Skeletal muscle satellite cell (primary cell): ENCODE results near the gene DYNC1I1.

Experiments used
- H3K27me3 ChIP-seq: 2 replicates; pipeline ENCODE4 v1.7.0; 2013; ENCODE audit warnings: low read length; ENCODE audit not compliant: control insufficient read depth, insufficient read depth
- H3K36me3 ChIP-seq: 2 replicates; pipeline ENCODE4 v1.7.0; 2013; ENCODE audit warnings: mild to moderate bottlenecking, control low read depth, low read length; ENCODE audit not compliant: insufficient read depth
- H3K4me1 ChIP-seq: 2 replicates; pipeline ENCODE4 v1.7.0; 2013; ENCODE audit warnings: low read length; ENCODE audit not compliant: control insufficient read depth, insufficient read depth
- H3K4me2 ChIP-seq: 2 replicates; pipeline ENCODE4 v1.7.0; 2013; ENCODE audit warnings: mild to moderate bottlenecking, low read length
- H3K4me3 ChIP-seq: 2 replicates; pipeline ENCODE4 v1.7.0; 2013; ENCODE audit warnings: low read length
- H3K9ac ChIP-seq: 2 replicates; pipeline ENCODE4 v1.7.0; 2013; ENCODE audit warnings: mild to moderate bottlenecking, low read depth, low read length, moderate library complexity
- H3K9me3 ChIP-seq: replicated peaks from 2 replicates; pipeline ENCODE4 v1.7.0; 2013; ENCODE audit warnings: mild to moderate bottlenecking, control low read depth, low read length

Gene DYNC1I1

GRCh38 chr7:96033009-96033598 lies 260.8 kb downstream of the DYNC1I1 start:
- H3K9me3 ChIP-seq = no peaks in the 10 kb centered on the region
- no peaks in the 10 kb centered on the region for H3K4me1 ChIP-seq
- no peaks in the 10 kb centered on the region for H3K36me3 ChIP-seq

GRCh38 chr7:96034940-96035727 lies 262.8 kb downstream of the DYNC1I1 start:
- no peaks in the 10 kb centered on the region for H3K36me3 ChIP-seq
- no peak overlapping the region for H3K9ac ChIP-seq
- no peaks in the 10 kb centered on the region for H3K27me3 ChIP-seq
- H3K4me3 ChIP-seq = no peak overlapping the region
- no peak overlapping the region for H3K4me2 ChIP-seq
- no peaks in the 10 kb centered on the region for H3K9me3 ChIP-seq
- no peaks in the 10 kb centered on the region for H3K4me1 ChIP-seq

More at GRCh38 chr7:96033009-96033598, 260.8 kb downstream of the DYNC1I1 start:
- Histone ChIP-seq H3K9ac (no peak overlapping the region), H3K4me3 (no peak overlapping the region), H3K27me3 (no peaks in the 10 kb centered on the region), H3K4me2 (no peak overlapping the region)

- Histone ChIP-seq H3K9ac (no peak overlapping the region), H3K4me3 (no peak overlapping the region), H3K9me3 (no peaks in the 10 kb centered on the region), H3K4me2 (no peak overlapping the region), H3K36me3 (no peaks in the 10 kb centered on the region), H3K4me1 (no peaks in the 10 kb centered on the region), H3K27me3 (no peaks in the 10 kb centered on the region)
Measured at GRCh38 chr7:96040250-96040772, 268.0 kb downstream of the DYNC1I1 start.

- Histone ChIP-seq H3K9me3 (no peaks in the 10 kb centered on the region), H3K36me3 (no peaks in the 10 kb centered on the region)
Measured at GRCh38 chr7:96041171-96041570, 268.8 kb downstream of the DYNC1I1 start.

GRCh38 chr7:96045181-96045580 lies 272.8 kb downstream of the DYNC1I1 start:
- H3K36me3 ChIP-seq = no peaks in the 10 kb centered on the region
- H3K9me3 ChIP-seq = no peaks in the 10 kb centered on the region
- no peaks in the 10 kb centered on the region for H3K27me3 ChIP-seq
- H3K4me3 ChIP-seq = no peak overlapping the region
- no peak overlapping the region for H3K4me2 ChIP-seq
- no peak overlapping the region for H3K9ac ChIP-seq
- H3K4me1 ChIP-seq = no peaks in the 10 kb centered on the region

More at GRCh38 chr7:96041171-96041570, 268.8 kb downstream of the DYNC1I1 start:
- Histone ChIP-seq H3K9ac (no peak overlapping the region), H3K4me3 (no peak overlapping the region), H3K4me2 (no peak overlapping the region), H3K27me3 (no peaks in the 10 kb centered on the region), H3K4me1 (no peaks in the 10 kb centered on the region)

- H3K4me2 ChIP-seq = no peak overlapping the region
- H3K4me1 ChIP-seq = no peaks in the 10 kb centered on the region
- H3K9ac ChIP-seq = no peak overlapping the region
- H3K27me3 ChIP-seq = no peaks in the 10 kb centered on the region
- no peaks in the 10 kb centered on the region for H3K9me3 ChIP-seq
- H3K4me3 ChIP-seq = no peak overlapping the region
- H3K36me3 ChIP-seq = no peaks in the 10 kb centered on the region
Measured at GRCh38 chr7:96045919-96046318, 273.6 kb downstream of the DYNC1I1 start.

GRCh38 chr7:96052289-96052688 lies 279.9 kb downstream of the DYNC1I1 start:
- no peak overlapping the region for H3K9ac ChIP-seq
- no peaks in the 10 kb centered on the region for H3K36me3 ChIP-seq
- H3K27me3 ChIP-seq = no peaks in the 10 kb centered on the region
- no peaks in the 10 kb centered on the region for H3K9me3 ChIP-seq
- no peak overlapping the region for H3K4me3 ChIP-seq
- H3K4me1 ChIP-seq = no peaks in the 10 kb centered on the region
- no peak overlapping the region for H3K4me2 ChIP-seq

- no peaks in the 10 kb centered on the region for H3K4me1 ChIP-seq
- no peaks in the 10 kb centered on the region for H3K27me3 ChIP-seq
- H3K4me2 ChIP-seq = no peak overlapping the region
- H3K9me3 ChIP-seq = no peaks in the 10 kb centered on the region
- H3K36me3 ChIP-seq = no peaks in the 10 kb centered on the region
- H3K9ac ChIP-seq = no peak overlapping the region
- no peak overlapping the region for H3K4me3 ChIP-seq
Measured at GRCh38 chr7:96052860-96053470, 280.6 kb downstream of the DYNC1I1 start.

GRCh38 chr7:96055717-96056116 lies 283.4 kb downstream of the DYNC1I1 start:
- Histone ChIP-seq H3K4me2 (no peak overlapping the region), H3K4me3 (no peak overlapping the region), H3K27me3 (no peaks in the 10 kb centered on the region)

GRCh38 chr7:96059075-96059474 lies 286.7 kb downstream of the DYNC1I1 start:
- no peak overlapping the region for H3K4me3 ChIP-seq
- H3K4me1 ChIP-seq = no peaks in the 10 kb centered on the region
- no peaks in the 10 kb centered on the region for H3K36me3 ChIP-seq
- no peaks in the 10 kb centered on the region for H3K9me3 ChIP-seq
- no peaks in the 10 kb centered on the region for H3K27me3 ChIP-seq
- H3K9ac ChIP-seq = no peak overlapping the region
- no peak overlapping the region for H3K4me2 ChIP-seq

More at GRCh38 chr7:96055717-96056116, 283.4 kb downstream of the DYNC1I1 start:
- no peaks in the 10 kb centered on the region for H3K36me3 ChIP-seq
- H3K4me1 ChIP-seq = no peaks in the 10 kb centered on the region
- no peak overlapping the region for H3K9ac ChIP-seq
- no peaks in the 10 kb centered on the region for H3K9me3 ChIP-seq

- Histone ChIP-seq H3K27me3 (no peaks in the 10 kb centered on the region), H3K9me3 (no peaks in the 10 kb centered on the region), H3K36me3 (no peaks in the 10 kb centered on the region), H3K4me3 (no peak overlapping the region), H3K4me2 (no peak overlapping the region), H3K9ac (no peak overlapping the region), H3K4me1 (no peaks in the 10 kb centered on the region)
Measured at GRCh38 chr7:96061009-96061408, 288.7 kb downstream of the DYNC1I1 start.
